AG04449 (cell line): ENCODE measurements around the gene ULK3.

Source experiments
- CTCF ChIA-PET: fragments of 350-600 bp; formaldehyde crosslinking; extraction: SDS; loops from one replicate; lab custom pipeline; 2021; ENCODE audit warnings: antibody characterized with exemption; lab: Yijun Ruan, JAX
- POLR2A ChIA-PET: fragments of 400-600, 350-600 bp; formaldehyde crosslinking; extraction: SDS; loops from one replicate; lab custom pipeline; 2020; ENCODE audit warnings: antibody characterized with exemption, inconsistent platforms; lab: Yijun Ruan, JAX
- DNase-seq: peaks from one replicate; pipeline ENCODE4 v3.0.0-alpha.2; 2010; ENCODE audit warnings: low read depth, low spot score
- H3K4me3 ChIP-seq: 2 replicates; pipeline ENCODE4 v1.5.1; 2011; ENCODE audit warnings: low read depth, mild to moderate bottlenecking, control low read depth, low read length
- TF ChIP-seq, protein P1 (sequence below): IDR thresholded peaks from one replicate; pipeline ENCODE4 v1.5.1; 2011; ENCODE audit warnings: mild to moderate bottlenecking, moderate library complexity, low read length, control low read depth, inconsistent platforms; ENCODE audit not compliant: insufficient read depth; ENCODE audit errors: missing control alignments

ULK3 gene

DNA sequence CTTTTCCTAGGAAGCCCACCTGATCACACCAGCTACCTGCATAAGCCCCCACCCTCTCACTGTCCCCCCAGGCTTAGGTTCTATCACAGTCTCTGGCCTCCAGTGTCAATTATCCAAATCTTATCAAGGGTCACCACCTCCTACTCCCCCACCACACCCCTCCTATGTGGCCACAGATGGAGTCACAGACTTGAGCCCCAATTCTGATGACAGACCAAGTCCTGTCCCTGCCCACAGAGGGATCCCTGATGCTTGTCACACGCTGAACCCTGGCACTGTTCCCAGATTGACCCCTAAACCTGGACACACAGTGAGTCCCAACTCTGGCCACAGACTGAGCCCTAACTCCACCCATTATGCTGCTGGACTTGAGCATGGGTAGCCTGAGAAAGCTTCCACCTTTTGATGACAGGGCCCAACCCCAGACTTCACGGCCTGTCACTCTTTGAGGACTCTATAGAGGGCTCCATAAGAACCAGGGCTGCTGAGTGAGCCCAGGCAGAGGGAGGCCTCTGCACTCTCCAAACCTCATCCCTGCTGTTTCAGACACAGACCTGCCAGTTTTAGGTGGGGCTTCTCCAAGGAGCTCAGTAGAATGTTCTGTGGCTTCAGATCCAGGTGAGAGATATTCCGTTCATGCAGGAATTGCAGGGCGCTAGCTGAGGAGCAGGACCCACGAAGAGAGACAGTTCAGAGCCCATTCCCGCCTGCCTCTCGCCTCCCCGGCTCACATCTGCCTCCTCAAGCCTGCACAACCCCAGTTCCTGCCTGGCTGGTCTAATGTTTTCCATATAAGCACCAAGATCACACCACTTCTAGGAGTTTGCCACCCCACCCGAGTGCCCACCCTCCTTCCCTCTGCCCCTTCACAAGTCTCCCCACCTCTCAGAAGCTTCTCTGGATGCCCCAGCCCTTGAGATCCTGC is 1.8 kb downstream of the ULK3 start:
- CTCF ChIA-PET = interaction anchor here (1.5 to 6.1 kb wide), 8 partner anchors 12 to 71 kb away, joined by 3 to 43 read pairs (median 12); partner anchors contain the start of genes CPLX3 and CSK
- TF ChIP-seq, protein P1, sequence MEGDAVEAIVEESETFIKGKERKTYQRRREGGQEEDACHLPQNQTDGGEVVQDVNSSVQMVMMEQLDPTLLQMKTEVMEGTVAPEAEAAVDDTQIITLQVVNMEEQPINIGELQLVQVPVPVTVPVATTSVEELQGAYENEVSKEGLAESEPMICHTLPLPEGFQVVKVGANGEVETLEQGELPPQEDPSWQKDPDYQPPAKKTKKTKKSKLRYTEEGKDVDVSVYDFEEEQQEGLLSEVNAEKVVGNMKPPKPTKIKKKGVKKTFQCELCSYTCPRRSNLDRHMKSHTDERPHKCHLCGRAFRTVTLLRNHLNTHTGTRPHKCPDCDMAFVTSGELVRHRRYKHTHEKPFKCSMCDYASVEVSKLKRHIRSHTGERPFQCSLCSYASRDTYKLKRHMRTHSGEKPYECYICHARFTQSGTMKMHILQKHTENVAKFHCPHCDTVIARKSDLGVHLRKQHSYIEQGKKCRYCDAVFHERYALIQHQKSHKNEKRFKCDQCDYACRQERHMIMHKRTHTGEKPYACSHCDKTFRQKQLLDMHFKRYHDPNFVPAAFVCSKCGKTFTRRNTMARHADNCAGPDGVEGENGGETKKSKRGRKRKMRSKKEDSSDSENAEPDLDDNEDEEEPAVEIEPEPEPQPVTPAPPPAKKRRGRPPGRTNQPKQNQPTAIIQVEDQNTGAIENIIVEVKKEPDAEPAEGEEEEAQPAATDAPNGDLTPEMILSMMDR = no peak
- H3K4me3 ChIP-seq = no peak overlapping the region

DNA sequence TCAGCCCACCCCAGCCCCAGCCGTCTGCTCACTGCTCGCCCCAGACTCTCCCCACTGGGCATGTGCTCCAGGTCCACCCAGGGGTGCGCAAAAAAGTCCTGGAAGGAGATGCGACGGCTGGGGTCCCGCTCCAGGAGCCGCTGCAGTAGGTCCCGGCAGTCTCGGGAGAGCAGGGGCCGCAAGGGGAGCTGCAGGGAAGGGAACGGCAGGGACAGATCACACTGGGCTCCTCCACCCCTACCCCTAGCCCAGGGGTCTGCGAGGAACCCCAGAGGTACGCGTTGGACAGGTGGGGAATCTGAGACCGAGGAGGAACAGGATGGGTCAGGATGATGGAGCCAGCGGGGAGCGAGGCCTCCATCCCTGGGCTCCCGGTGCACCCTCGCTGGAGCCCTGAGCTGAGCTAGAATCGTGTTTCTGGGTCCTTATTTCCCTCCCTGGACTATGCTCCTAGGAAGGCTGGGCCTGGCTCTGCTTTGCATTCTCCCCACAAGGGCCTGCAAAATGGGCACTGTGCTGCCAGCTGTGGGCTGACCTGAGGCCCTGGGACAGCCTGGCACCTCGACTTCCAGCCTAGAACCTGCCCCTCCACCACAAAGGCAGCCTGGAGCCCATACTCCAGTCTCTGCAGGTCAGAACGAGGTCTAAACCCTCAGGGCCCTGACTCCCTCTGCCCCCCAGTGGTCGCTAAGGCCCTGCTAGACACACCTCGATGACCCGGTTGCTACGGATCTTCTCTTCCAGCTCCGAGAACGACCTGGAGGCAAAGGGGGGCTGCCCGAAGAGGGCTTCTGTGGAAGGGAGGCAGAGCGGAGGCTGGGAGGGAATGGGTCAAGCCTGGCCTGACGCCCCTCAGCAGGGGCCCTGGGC is 3.2 kb downstream of the ULK3 start:
- TF ChIP-seq, protein P1 = no peak
- ChIA-PET CTCF (interaction anchor here (1.5 to 6.1 kb wide), 5 partner anchors 11 to 70 kb away, joined by 3 to 53 read pairs (median 41); partner anchors contain the start of gene CPLX3), POLR2A (no interaction called here)
- H3K4me3 ChIP-seq = no peak overlapping the region
- DNase-seq = no peak

More for the DNA sequence above, 1.8 kb downstream of the ULK3 start:
- no peak for DNase-seq
- POLR2A ChIA-PET = no interaction called here

DNA sequence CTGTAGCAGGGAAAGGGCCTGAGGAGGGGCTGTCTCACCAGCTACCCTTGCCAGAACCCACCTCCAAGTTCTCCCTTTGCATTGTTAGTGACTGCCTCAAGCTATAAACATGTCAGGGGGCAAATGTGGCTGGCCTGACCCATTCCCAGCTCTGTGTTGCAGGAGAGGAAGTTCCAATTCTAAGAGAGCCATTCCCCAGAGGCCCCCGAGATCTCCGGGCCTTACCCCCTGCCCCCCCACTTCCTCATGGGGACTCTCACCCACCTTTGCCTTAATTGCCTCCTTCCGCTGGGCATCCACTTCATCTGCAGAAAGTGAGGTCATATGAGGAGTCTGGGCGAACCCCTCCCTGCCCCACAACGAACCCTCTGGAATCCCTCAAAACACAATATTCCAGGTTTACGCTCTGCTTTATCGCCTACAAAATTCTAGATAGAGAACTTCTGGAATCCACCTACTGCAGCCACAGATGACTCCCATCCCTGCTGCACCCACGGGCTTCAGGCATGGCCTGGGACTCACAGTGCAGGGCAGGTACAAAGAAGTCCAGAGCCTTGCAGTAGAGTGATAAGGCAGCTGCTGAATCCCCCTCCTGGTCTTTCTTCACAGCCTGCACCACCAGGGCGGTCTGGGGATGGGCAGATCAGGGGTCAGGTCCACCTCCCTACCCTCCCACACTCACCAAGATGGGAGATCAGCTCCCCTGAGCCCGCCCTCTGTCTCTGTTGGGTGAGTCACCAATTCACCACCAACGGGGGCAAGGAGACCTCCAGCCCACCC is 4.0 kb downstream of the ULK3 start:
- CTCF ChIA-PET = interaction anchor here (1.1 to 6.1 kb wide), 4 partner anchors 10 to 204 kb away, joined by 3 to 53 read pairs (median 40); partner anchors contain the start of gene CPLX3
- POLR2A ChIA-PET = no interaction called here
- TF ChIP-seq, protein P1 = no peak
- H3K4me3 ChIP-seq = no peak overlapping the region
- DNase-seq = no peak

DNA sequence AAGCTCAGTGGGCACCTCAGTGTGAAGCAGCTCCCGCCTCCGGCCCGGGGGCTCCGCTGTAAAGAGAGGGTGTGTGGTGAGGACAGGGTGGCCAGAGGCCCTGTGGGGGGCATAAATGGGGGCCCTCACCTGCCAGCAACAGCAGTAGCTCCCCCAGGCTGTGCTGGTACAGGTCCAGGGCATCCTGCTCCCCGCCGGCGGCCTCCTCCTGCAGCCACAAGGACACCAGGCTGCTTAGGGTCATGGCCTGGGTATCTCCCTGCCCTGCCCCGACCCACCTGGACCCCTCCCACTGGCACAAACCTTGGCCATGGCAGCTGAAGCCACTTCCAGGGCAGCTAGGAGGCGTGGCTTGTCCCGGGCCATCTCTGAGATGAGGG is 4.8 kb downstream of the ULK3 start:
- CTCF ChIA-PET = interaction anchor here (1.1 to 4.8 kb wide), 3 partner anchors 67 to 203 kb away, joined by 3 to 53 read pairs (median 3); partner anchors contain the start of gene FAM219B

DNA sequence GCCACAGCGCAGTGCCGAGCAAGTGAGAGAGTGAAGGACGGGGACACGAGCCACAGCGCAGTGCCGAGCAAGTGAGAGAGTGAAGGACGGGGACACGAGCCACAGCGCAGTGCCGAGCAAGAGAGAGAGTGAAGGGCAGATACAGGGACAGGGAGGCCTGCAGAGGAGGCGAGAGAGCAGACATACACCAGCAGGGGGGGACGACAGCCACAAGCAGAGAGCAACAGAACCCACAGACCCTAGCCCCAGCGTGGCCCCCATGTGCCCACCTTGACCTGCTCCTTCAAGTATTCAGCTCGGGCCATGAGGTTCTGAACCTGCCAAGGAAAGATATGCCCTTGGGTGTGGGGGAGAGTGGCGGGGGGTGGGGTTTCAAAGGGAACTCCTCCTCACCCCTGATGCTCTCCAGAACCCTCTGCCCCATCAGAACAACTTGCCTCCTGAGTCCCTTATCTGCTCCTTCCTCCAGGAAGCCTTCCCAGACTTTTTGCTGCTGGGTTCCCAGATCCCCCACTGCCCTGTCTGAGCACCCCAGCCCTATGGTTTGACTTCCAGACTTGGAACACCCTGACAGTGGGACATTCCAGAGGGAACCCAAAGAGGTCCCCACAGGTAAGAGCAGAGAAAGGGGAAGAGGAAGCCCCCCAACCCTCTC is 5.3 kb downstream of the ULK3 start:
- ChIA-PET CTCF (interaction anchor here (1.4 to 4.8 kb wide), 4 partner anchors 27 to 69 kb away, joined by 3 to 53 read pairs (median 6); partner anchors contain the start of gene FAM219B), POLR2A (no interaction called here)
- DNase-seq = no peak
- TF ChIP-seq, protein P1 = no peak
- no peak overlapping the region for H3K4me3 ChIP-seq

More for the DNA sequence above, 4.8 kb downstream of the ULK3 start:
- no peak for DNase-seq
- TF ChIP-seq, protein P1 = no peak
- POLR2A ChIA-PET = no interaction called here
- no peak overlapping the region for H3K4me3 ChIP-seq
